ENCODE measurements around the gene SLC38A4. TPM values are rescaled to one million over a fixed set of nuclear protein-coding genes. Genes with fewer than 3 reads are reported as not detected.
"Not testable (repeated sequence)": the region's sequence is repeated elsewhere in the genome, so short reads cannot be mapped to it uniquely, and the experiment has no call there.

SLC38A4 gene
- total RNA-seq, 2 donors from 2014 or later: 0.06 TPM; not detected in 1

DNA sequence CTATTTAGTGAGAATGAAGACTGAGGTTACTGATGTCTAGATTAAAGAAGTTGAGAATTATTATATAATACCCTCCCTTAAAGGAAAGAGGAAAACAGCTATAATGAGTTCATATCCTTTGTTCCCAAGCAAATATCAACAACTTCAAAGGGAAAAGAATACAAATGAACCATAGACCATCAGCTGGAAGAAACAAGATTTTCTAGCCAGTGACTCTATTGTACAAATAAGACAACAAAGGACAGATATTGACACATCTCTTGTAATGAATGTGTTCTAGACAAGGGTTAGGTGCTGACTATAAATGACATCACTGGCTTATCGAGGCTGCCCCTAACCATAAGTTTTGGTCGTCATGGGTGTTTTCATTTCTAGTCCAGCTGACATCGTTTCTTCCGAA, 48.2 kb downstream of the SLC38A4 start:
- Mint-ChIP-seq H3K27ac (no peak overlapping the region), H3K4me3 (no peak overlapping the region)
- ATAC-seq (replicated peaks): no peak

GRCh38 chr12:46775796-46776195, 50.0 kb downstream of the SLC38A4 start:
- peaks cover 18% of the 10 kb centered on the region for H3K27me3 Mint-ChIP-seq
- H3K9me3 Mint-ChIP-seq: no peaks in the 10 kb centered on the region
- H3K36me3 Mint-ChIP-seq (ENCODE audit: low read depth): no peaks in the 10 kb centered on the region
- no peaks in the 10 kb centered on the region for H3K4me1 Mint-ChIP-seq
- no peak for ATAC-seq (replicated peaks)
- H3K27ac Mint-ChIP-seq: no peak overlapping the region
- no peak overlapping the region for H3K4me3 Mint-ChIP-seq

More for the DNA sequence above, 48.2 kb downstream of the SLC38A4 start:
- H3K9me3 Mint-ChIP-seq: no peaks in the 10 kb centered on the region
- peaks cover 14% of the 10 kb centered on the region for H3K27me3 Mint-ChIP-seq
- H3K4me1 Mint-ChIP-seq: no peaks in the 10 kb centered on the region
- no peaks in the 10 kb centered on the region for H3K36me3 Mint-ChIP-seq (ENCODE audit: low read depth)

DNA sequence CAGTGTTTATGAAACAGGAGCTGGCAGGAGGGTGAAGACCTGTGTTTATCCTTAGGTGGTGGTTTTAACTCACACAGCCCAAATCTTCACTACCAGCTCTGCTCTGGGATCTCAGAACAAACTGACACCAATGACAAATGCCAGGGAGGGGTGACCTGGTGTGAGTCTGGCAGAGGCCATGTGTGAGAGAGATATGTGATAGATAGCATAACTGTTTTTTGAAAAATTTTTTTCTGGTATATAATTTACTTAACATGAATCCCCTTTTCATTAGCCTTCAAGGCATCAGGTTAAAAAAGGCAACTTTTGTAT, 51.5 kb downstream of the SLC38A4 start:
- no peaks in the 10 kb centered on the region for H3K9me3 Mint-ChIP-seq
- no peak overlapping the region for H3K4me3 Mint-ChIP-seq
- H3K4me1 Mint-ChIP-seq: no peaks in the 10 kb centered on the region
- H3K27me3 Mint-ChIP-seq: peaks cover 15% of the 10 kb centered on the region
- H3K27ac Mint-ChIP-seq: no peak overlapping the region
- H3K36me3 Mint-ChIP-seq (ENCODE audit: low read depth): no peaks in the 10 kb centered on the region
- no peak for ATAC-seq (replicated peaks)

DNA sequence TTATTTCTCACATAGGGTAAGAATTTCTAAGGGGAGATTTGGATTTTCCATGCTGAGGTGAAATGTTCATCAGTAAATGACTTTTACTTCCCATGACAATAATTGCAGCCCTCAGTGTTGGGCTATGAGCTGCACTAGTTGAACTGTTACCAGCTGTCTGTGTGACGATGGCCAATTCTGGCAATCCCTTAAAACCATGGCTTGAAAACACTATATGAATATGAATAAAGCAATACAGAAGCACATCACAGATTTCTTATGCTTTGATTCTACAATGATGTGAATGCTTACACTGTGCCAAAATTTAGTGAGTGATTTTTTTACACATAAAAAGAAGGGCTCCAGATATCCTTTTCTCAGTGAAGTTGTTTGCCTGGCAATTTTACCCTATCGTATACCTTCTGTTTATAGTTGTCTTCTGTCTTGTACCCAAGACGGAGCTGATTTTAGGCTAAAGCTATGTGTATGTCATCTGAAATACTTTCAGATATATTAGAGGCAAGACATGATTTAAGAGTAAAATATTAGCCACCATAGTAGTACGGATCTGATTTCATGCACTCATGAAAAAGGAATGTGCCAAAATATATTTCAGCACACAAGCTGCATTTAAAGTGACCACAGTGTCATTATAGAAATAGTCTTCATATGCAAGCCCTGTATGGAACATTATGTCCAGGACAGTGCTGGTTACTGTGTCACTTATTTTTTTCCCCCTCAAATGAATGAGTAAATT, 52.0 kb downstream of the SLC38A4 start:
- no peak for ATAC-seq (replicated peaks)
- H3K4me3 Mint-ChIP-seq: no peak overlapping the region
- H3K4me1 Mint-ChIP-seq: no peaks in the 10 kb centered on the region
- H3K36me3 Mint-ChIP-seq (ENCODE audit: low read depth): no peaks in the 10 kb centered on the region
- no peak overlapping the region for H3K27ac Mint-ChIP-seq
- no peaks in the 10 kb centered on the region for H3K9me3 Mint-ChIP-seq
- peaks cover 14% of the 10 kb centered on the region for H3K27me3 Mint-ChIP-seq

DNA sequence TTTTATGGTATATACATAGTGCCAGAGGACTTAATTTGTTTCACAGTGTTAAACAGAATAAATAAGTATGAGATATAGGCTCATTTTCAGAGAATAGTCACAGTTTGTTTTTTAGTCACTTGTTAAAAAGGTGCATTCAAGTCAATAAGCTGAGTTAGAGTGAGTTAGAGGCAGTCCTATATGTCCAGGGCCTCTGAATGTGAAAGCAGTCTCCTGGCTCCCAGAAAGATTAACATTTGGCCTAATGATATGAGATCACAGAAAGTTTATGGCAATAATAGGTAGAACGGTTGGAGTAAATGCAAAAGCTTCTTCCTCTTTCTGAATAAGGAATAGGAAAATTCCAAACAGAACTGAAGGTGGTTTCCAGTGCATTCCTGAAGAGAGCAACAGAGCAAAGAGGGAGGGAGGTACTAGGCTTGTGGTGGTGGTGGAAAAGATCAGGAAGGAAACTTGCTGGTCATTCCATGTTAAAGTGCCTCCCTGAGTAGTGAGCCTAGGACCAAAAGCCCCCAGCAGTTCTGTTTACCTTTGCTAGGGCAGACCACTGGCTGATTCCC, 54.4 kb downstream of the SLC38A4 start:
- H3K4me3 Mint-ChIP-seq: no peak overlapping the region
- H3K9me3 Mint-ChIP-seq: no peaks in the 10 kb centered on the region
- peaks cover 16% of the 10 kb centered on the region for H3K27me3 Mint-ChIP-seq
- no peak for ATAC-seq (replicated peaks)
- no peaks in the 10 kb centered on the region for H3K36me3 Mint-ChIP-seq (ENCODE audit: low read depth)
- no peaks in the 10 kb centered on the region for H3K4me1 Mint-ChIP-seq
- H3K27ac Mint-ChIP-seq: no peak overlapping the region

DNA sequence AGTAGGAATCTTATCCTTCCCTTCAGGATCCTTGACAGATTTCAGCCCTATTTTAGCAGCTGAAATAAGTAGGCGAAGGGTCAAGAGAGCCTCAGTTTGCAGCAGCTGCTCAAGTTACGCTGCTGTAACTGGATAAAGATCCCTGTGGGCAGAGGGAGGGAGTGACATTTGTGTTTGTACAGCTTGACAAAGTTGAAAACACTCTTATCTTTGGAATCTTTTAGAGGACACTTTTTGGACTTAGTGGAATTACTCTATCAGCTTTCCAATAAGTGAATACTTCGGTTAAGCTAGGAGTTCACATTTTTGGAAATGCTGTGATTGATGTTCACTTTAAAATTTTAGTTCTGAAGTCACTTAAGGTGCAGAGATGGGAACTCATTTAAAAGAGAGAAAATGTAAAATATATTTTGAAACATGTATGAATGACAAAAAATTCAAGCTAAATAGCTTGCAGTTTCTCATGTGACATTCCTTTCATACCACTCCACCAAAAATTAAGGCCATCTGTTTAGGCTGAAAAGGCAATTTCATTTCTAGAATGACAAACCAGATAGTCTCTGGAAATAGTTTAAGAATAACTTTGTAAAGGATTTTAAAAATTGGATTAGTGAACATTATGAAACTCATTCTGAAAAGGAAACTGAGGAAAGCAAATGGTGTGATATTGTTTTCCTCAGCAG, 55.2 kb downstream of the SLC38A4 start:
- Mint-ChIP-seq H3K4me3 (no peak overlapping the region), H3K27ac (no peak overlapping the region), H3K27me3 (peaks cover 20% of the 10 kb centered on the region), H3K9me3 (no peaks in the 10 kb centered on the region), H3K36me3 (ENCODE audit: low read depth) (no peaks in the 10 kb centered on the region), H3K4me1 (no peaks in the 10 kb centered on the region)
- ATAC-seq (replicated peaks): no peak

GRCh38 chr12:46764005-46764404, 61.8 kb downstream of the SLC38A4 start:
- Mint-ChIP-seq H3K4me1 (peaks cover 3% of the 10 kb centered on the region), H3K27ac (no peak overlapping the region), H3K9me3 (peaks cover 3% of the 10 kb centered on the region), H3K4me3 (no peak overlapping the region), H3K36me3 (ENCODE audit: low read depth) (no peaks in the 10 kb centered on the region), H3K27me3 (peaks cover 18% of the 10 kb centered on the region)
- ATAC-seq (replicated peaks): no peak

- H3K4me3 Mint-ChIP-seq: no peak overlapping the region
- H3K9me3 Mint-ChIP-seq: peaks cover 4% of the 10 kb centered on the region
- H3K4me1 Mint-ChIP-seq: peaks cover 3% of the 10 kb centered on the region
- no peaks in the 10 kb centered on the region for H3K36me3 Mint-ChIP-seq (ENCODE audit: low read depth)
- no peak overlapping the region for H3K27ac Mint-ChIP-seq
- peaks cover 18% of the 10 kb centered on the region for H3K27me3 Mint-ChIP-seq
- ATAC-seq (replicated peaks): peak; percentile 75
These were observed 62.6 kb downstream of the SLC38A4 start for GRCh38 chr12:46763230-46763629.

- H3K9me3 Mint-ChIP-seq: peaks cover 18% of the 10 kb centered on the region
- no peak for ATAC-seq (replicated peaks)
- H3K27me3 Mint-ChIP-seq: no peaks in the 10 kb centered on the region
- no peak overlapping the region for H3K27ac Mint-ChIP-seq
- H3K4me3 Mint-ChIP-seq: no peak overlapping the region
- H3K36me3 Mint-ChIP-seq (ENCODE audit: low read depth): no peaks in the 10 kb centered on the region
- H3K4me1 Mint-ChIP-seq: peaks cover 13% of the 10 kb centered on the region
These were observed 71.2 kb downstream of the SLC38A4 start for GRCh38 chr12:46754550-46754949.

DNA sequence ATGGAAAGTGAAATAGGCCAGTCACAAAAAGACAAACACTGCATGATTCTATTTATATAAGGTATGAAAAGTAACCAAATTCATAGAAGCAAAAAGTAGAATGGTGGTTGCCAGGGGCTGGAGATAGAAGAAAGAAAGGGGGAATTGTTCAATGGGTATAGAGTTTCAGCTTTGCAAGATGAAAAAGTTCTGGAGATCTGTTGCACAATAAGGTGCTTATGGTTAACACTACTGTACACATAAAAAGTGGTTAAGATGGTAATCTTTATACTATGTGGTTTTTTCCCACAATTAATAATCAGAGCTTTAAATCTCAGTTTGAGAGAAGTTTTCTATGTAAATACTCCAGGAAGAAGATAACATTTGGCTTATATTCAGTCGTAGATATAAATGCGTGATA, 73.4 kb downstream of the SLC38A4 start:
- no peak overlapping the region for H3K4me3 Mint-ChIP-seq
- H3K36me3 Mint-ChIP-seq (ENCODE audit: low read depth): no peaks in the 10 kb centered on the region
- peaks cover 13% of the 10 kb centered on the region for H3K4me1 Mint-ChIP-seq
- H3K9me3 Mint-ChIP-seq: peaks cover 13% of the 10 kb centered on the region
- no peaks in the 10 kb centered on the region for H3K27me3 Mint-ChIP-seq
- ATAC-seq (replicated peaks): no peak
- H3K27ac Mint-ChIP-seq: no peak overlapping the region

- peaks cover 7% of the 10 kb centered on the region for H3K9me3 Mint-ChIP-seq
- no peaks in the 10 kb centered on the region for H3K27me3 Mint-ChIP-seq
- H3K4me1 Mint-ChIP-seq: peaks cover 13% of the 10 kb centered on the region
- H3K36me3 Mint-ChIP-seq (ENCODE audit: low read depth): no peaks in the 10 kb centered on the region
- no peak overlapping the region for H3K4me3 Mint-ChIP-seq
- no peak overlapping the region for H3K27ac Mint-ChIP-seq
- ATAC-seq (replicated peaks): no peak
These were observed 74.6 kb downstream of the SLC38A4 start for GRCh38 chr12:46751173-46751572.

DNA sequence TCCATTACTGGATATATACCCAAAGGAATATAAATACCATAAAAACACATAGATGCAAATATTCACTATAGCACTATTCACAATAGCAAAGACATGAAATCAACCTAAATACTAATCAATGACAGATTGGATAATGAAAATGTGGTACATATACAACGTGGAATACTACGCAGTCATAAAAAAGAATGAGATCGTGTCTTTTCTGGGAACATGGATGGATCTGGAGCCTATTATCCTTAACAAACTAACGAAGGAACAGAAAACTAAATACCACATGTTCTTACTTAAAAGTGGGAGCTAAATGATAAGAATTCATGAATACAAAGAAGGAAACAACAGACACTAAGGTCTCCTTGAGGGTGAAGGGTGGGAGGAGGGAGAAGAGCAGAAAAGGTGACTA, 76.5 kb downstream of the SLC38A4 start:
- Mint-ChIP-seq H3K4me3 (no peak overlapping the region), H3K36me3 (ENCODE audit: low read depth) (no peaks in the 10 kb centered on the region), H3K4me1 (peaks cover 13% of the 10 kb centered on the region), H3K27me3 (no peaks in the 10 kb centered on the region), H3K9me3 (peaks cover 7% of the 10 kb centered on the region), H3K27ac (no peak overlapping the region)
- ATAC-seq (replicated peaks): no peak

- H3K27me3 Mint-ChIP-seq: peaks cover 3% of the 10 kb centered on the region
- no peaks in the 10 kb centered on the region for H3K4me1 Mint-ChIP-seq
- H3K36me3 Mint-ChIP-seq (ENCODE audit: low read depth): no peaks in the 10 kb centered on the region
- H3K9me3 Mint-ChIP-seq: no peaks in the 10 kb centered on the region
- H3K4me3 Mint-ChIP-seq: no peak overlapping the region
- H3K27ac Mint-ChIP-seq: no peak overlapping the region
- no peak for ATAC-seq (replicated peaks)
These were observed 81.5 kb downstream of the SLC38A4 start for GRCh38 chr12:46744283-46744682.

GRCh38 chr12:46743456-46743855, 82.3 kb downstream of the SLC38A4 start:
- Mint-ChIP-seq H3K27me3 (peaks cover 3% of the 10 kb centered on the region), H3K4me1 (no peaks in the 10 kb centered on the region)
- no peak for ATAC-seq (replicated peaks)

GRCh38 chr12:46742271-46742670, 83.5 kb downstream of the SLC38A4 start:
- not testable (repeated sequence) for H3K27ac Mint-ChIP-seq; H3K4me1 Mint-ChIP-seq; ATAC-seq (replicated peaks); H3K36me3 Mint-ChIP-seq (ENCODE audit: low read depth); H3K27me3 Mint-ChIP-seq; H3K4me3 Mint-ChIP-seq; H3K9me3 Mint-ChIP-seq

More at GRCh38 chr12:46743456-46743855, 82.3 kb downstream of the SLC38A4 start:
- no peaks in the 10 kb centered on the region for H3K36me3 Mint-ChIP-seq (ENCODE audit: low read depth)
- no peaks in the 10 kb centered on the region for H3K9me3 Mint-ChIP-seq
- H3K4me3 Mint-ChIP-seq: no peak overlapping the region
- no peak overlapping the region for H3K27ac Mint-ChIP-seq
